ENCODE measurements around the gene TRPV3.
"Not testable (repeated sequence)": the region's sequence is repeated elsewhere in the genome, so short reads cannot be mapped to it uniquely, and the experiment has no call there.

TRPV3 gene

GRCh38 chr17:3469529-3469928, 88.1 kb downstream of the TRPV3 start:
- DNase-seq: no peak

DNA sequence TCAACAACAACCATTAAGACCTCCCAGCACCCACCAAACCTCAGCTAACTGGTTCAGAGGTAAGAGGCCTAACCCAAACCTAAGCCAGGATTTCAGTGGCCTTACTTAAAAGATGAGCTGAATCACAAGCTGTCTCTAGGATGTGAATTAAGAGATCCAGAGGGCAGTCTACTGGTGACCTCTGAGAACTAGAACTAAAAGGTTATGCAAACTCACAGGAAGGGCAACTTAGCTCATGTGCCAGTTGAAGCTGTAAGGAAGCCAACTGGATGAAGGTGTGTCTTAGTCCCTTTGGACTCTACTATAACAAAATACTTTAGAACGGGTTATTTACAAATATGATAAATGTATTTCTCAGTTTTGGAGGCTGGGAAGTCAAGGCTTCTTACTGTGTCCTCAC, 91.3 kb downstream of the TRPV3 start:
- DNase-seq: not testable (repeated sequence)

Measured in NCI-H1417 treated with DMSO at 0.1 percent for 48 hours (cell line).